ENCODE results near the gene KDM6B. TPM values are rescaled to one million over a fixed set of nuclear protein-coding genes. Genes with fewer than 3 reads are reported as not detected.

KDM6B gene
- total and polyA plus RNA-seq, 4 experiments from 2014 or later = 1.7 to 129 (median 119) TPM; not detected in 1

DNA sequence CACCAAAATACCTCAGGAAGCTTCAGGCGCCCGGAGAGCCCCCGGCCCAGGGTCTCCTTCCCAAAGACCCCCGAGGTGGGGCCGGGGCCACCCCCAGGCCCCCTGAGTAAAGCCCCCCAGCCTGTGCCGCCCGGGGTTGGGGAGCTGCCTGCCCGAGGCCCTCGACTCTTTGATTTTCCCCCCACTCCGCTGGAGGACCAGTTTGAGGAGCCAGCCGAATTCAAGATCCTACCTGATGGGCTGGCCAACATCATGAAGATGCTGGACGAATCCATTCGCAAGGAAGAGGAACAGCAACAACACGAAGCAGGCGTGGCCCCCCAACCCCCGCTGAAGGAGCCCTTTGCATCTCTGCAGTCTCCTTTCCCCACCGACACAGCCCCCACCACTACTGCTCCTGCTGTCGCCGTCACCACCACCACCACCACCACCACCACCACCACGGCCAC lies 14.1 kb downstream of the KDM6B start:
- intact Hi-C loops (cut with micrococcal nuclease) = loop anchor here (10.0 kb wide), 1 partner anchor 613 kb away; the partner anchor contains the start of genes DVL2 and PHF23
- Histone ChIP-seq H3K27me3 (ENCODE audit: insufficient read depth, low read length) (no peaks in the 10 kb centered on the region), H3K4me3 (ENCODE audit: low read length in 2 of 2) (no peak overlapping the region), H3K4me1 (ENCODE audit: insufficient read depth, low read length) (peaks cover 27% of the 10 kb centered on the region), H3K9me3 (ENCODE audit: control insufficient read depth in 1 of 2, low read length in 2 of 2) (no peaks in the 10 kb centered on the region), H3K27ac (ENCODE audit: low read depth, low read length) (no peak overlapping the region), H3K36me3 (ENCODE audit: insufficient read depth, low read length) (peaks cover 22% of the 10 kb centered on the region)
- peak overlapping the region in 4 of 7 donors; percentile 41 to 87 (median 69) for H3K27ac Mint-ChIP-seq
- peak overlapping the region in 1 of 8 donors; percentile 63 for H3K4me3 Mint-ChIP-seq
- ChIA-PET POLR2A (ENCODE audit: partially characterized antibody) (interaction anchor here (0.9 to 13.6 kb wide), 3 partner anchors 8 to 283 kb away, joined by 3 to 238 read pairs (median 43); partner anchors contain the start of genes CYB5D1, KDM6B, NAA38 and TMEM88), CTCF (ENCODE audit: partially characterized antibody) (interaction anchor here (0.7 to 6.1 kb wide), 2 partner anchors 13 to 142 kb away, joined by 3 to 65 read pairs; partner anchors contain the start of gene KDM6B)
- H3K9me3 Mint-ChIP-seq = no peaks in the 10 kb centered on the region
- H3K4me1 Mint-ChIP-seq = peaks cover 17 to 40% (median 23%) of the 10 kb centered on the region in 4 donors
- peak in 1 of 5 donors; percentile 37 for DNase-seq
- H3K27me3 Mint-ChIP-seq = peaks cover 0 to 3% of the 10 kb centered on the region in 2 donors
- H3K36me3 Mint-ChIP-seq = peaks cover 3 to 51% of the 10 kb centered on the region in 2 donors

DNA sequence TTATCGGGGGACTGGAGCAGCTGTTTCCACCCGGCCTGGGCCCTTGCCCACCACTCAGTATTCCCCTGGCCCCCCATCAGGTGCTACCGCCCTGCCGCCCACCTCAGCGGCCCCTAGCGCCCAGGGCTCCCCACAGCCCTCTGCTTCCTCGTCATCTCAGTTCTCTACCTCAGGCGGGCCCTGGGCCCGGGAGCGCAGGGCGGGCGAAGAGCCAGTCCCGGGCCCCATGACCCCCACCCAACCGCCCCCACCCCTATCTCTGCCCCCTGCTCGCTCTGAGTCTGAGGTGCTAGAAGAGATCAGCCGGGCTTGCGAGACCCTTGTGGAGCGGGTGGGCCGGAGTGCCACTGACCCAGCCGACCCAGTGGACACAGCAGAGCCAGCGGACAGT lies 14.7 kb downstream of the KDM6B start:
- Histone ChIP-seq H3K4me1 (ENCODE audit: insufficient read depth, low read length) (peaks cover 27% of the 10 kb centered on the region), H3K9me3 (ENCODE audit: control insufficient read depth in 1 of 2, low read length in 2 of 2) (no peaks in the 10 kb centered on the region), H3K36me3 (ENCODE audit: insufficient read depth, low read length) (peaks cover 22% of the 10 kb centered on the region), H3K27ac (ENCODE audit: low read depth, low read length) (no peak overlapping the region), H3K27me3 (ENCODE audit: insufficient read depth, low read length) (no peaks in the 10 kb centered on the region), H3K4me3 (ENCODE audit: low read length in 2 of 2) (no peak overlapping the region)
- H3K4me3 Mint-ChIP-seq = no peak overlapping the region
- peaks cover 17 to 38% (median 20%) of the 10 kb centered on the region in 4 donors for H3K4me1 Mint-ChIP-seq
- no peak for DNase-seq
- ChIA-PET CTCF (ENCODE audit: partially characterized antibody) (interaction anchor here (6.1 kb wide), 1 partner anchor 14 kb away, joined by 65 read pairs; the partner anchor contains the start of gene KDM6B), POLR2A (ENCODE audit: partially characterized antibody) (interaction anchor here (2.0 to 13.6 kb wide), 2 partner anchors 14 to 141 kb away, joined by 7 to 238 read pairs; partner anchors contain the start of gene KDM6B)
- peak overlapping the region in 2 of 7 donors; percentile 25 to 94 for H3K27ac Mint-ChIP-seq
- peaks cover 3 to 46% of the 10 kb centered on the region in 2 donors for H3K36me3 Mint-ChIP-seq
- peaks cover 0 to under 1% of the 10 kb centered on the region in 2 donors for H3K27me3 Mint-ChIP-seq
- intact Hi-C loops (cut with micrococcal nuclease) = loop anchor here (10.0 kb wide), 1 partner anchor 614 kb away; the partner anchor contains the start of genes DVL2 and PHF23
- no peaks in the 10 kb centered on the region for H3K9me3 Mint-ChIP-seq

DNA sequence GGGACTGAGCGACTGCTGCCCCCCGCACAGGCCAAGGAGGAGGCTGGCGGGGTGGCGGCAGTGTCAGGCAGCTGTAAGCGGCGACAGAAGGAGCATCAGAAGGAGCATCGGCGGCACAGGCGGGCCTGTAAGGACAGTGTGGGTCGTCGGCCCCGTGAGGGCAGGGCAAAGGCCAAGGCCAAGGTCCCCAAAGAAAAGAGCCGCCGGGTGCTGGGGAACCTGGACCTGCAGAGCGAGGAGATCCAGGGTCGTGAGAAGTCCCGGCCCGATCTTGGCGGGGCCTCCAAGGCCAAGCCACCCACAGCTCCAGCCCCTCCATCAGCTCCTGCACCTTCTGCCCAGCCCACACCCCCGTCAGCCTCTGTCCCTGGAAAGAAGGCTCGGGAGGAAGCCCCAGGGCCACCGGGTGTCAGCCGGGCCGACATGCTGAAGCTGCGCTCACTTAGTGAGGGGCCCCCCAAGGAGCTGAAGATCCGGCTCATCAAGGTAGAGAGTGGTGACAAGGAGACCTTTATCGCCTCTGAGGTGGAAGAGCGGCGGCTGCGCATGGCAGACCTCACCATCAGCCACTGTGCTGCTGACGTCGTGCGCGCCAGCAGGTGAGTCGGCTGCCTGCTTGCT lies 15.2 kb downstream of the KDM6B start:
- Histone ChIP-seq H3K4me3 (ENCODE audit: low read length in 2 of 2) (no peak overlapping the region), H3K27me3 (ENCODE audit: insufficient read depth, low read length) (no peaks in the 10 kb centered on the region), H3K36me3 (ENCODE audit: insufficient read depth, low read length) (peaks cover 22% of the 10 kb centered on the region), H3K9me3 (ENCODE audit: control insufficient read depth in 1 of 2, low read length in 2 of 2) (no peaks in the 10 kb centered on the region), H3K4me1 (ENCODE audit: insufficient read depth, low read length) (peaks cover 27% of the 10 kb centered on the region), H3K27ac (ENCODE audit: low read depth, low read length) (no peak overlapping the region)
- H3K4me1 Mint-ChIP-seq = peaks cover 16 to 34% (median 17%) of the 10 kb centered on the region in 4 donors
- H3K4me3 Mint-ChIP-seq = peak overlapping the region in 1 of 8 donors; percentile 67
- peak in 1 of 5 donors; percentile 42 for DNase-seq
- ChIA-PET CTCF (ENCODE audit: partially characterized antibody) (interaction anchor here (1.8 to 6.1 kb wide), 2 partner anchors 14 to 26 kb away, joined by 6 to 65 read pairs; partner anchors contain the start of gene KDM6B), POLR2A (ENCODE audit: partially characterized antibody) (interaction anchor here (2.0 to 13.6 kb wide), 4 partner anchors 7 to 141 kb away, joined by 5 to 238 read pairs (median 15); partner anchors contain the start of gene KDM6B)
- H3K36me3 Mint-ChIP-seq = peaks cover 3 to 43% of the 10 kb centered on the region in 2 donors
- peak overlapping the region in 5 of 7 donors; percentile 25 to 94 (median 75) for H3K27ac Mint-ChIP-seq
- no peaks in the 10 kb centered on the region for H3K27me3 Mint-ChIP-seq
- intact Hi-C loops (cut with micrococcal nuclease) = loop anchor here (10.0 kb wide), 1 partner anchor 614 kb away; the partner anchor contains the start of genes DVL2 and PHF23
- no peaks in the 10 kb centered on the region for H3K9me3 Mint-ChIP-seq

DNA sequence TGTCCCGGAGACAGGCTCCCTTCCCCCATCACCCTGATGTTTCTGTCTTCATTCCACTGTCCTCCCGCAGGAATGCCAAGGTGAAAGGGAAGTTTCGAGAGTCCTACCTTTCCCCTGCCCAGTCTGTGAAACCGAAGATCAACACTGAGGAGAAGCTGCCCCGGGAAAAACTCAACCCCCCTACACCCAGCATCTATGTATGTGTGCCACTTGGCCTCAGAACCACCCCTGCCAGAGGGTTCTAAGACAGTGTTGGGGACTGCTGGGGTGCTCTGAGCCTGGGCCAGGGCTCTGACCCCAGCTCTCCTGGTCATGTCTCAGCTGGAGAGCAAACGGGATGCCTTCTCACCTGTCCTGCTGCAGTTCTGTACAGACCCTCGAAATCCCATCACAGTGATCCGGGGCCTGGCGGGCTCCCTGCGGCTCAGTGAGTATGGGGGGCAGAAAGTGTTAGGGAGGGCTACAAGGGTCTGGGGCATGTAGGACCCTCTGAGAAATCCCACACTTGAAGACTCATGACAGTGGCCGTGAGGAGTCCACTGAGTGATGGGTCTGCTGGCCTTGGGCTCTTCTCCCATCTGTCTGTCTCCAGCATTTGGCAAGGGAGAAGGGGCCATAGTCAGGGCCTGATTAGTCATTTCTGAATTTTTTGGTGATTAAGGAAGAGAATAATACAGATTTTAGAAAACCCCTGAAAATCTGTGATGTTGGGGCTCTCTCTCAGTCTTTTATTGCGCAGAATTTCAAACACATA lies 15.9 kb downstream of the KDM6B start:
- Histone ChIP-seq H3K4me1 (ENCODE audit: insufficient read depth, low read length) (peaks cover 26% of the 10 kb centered on the region), H3K27me3 (ENCODE audit: insufficient read depth, low read length) (no peaks in the 10 kb centered on the region), H3K36me3 (ENCODE audit: insufficient read depth, low read length) (peaks cover 22% of the 10 kb centered on the region), H3K27ac (ENCODE audit: low read depth, low read length) (no peak overlapping the region), H3K4me3 (ENCODE audit: low read length in 2 of 2) (no peak overlapping the region), H3K9me3 (ENCODE audit: control insufficient read depth in 1 of 2, low read length in 2 of 2) (no peaks in the 10 kb centered on the region)
- POLR2A ChIA-PET (ENCODE audit: partially characterized antibody) = interaction anchor here (1.9 to 13.6 kb wide), 5 partner anchors 8 to 140 kb away, joined by 4 to 238 read pairs (median 7); partner anchors contain the start of gene KDM6B
- CTCF ChIA-PET (ENCODE audit: partially characterized antibody) = interaction anchor here (0.5 to 6.1 kb wide), 5 partner anchors 9 to 73 kb away, joined by 3 to 65 read pairs (median 4); partner anchors contain the start of gene KDM6B
- H3K4me1 Mint-ChIP-seq = peaks cover 15 to 30% (median 16%) of the 10 kb centered on the region in 4 donors
- H3K4me3 Mint-ChIP-seq = peak overlapping the region in 1 of 8 donors; percentile 67
- no peaks in the 10 kb centered on the region for H3K27me3 Mint-ChIP-seq
- intact Hi-C loops (cut with micrococcal nuclease) = loop anchor here (10.0 kb wide), 1 partner anchor 615 kb away; the partner anchor contains the start of genes DVL2 and PHF23
- H3K36me3 Mint-ChIP-seq = peaks cover 3 to 38% of the 10 kb centered on the region in 2 donors
- H3K9me3 Mint-ChIP-seq = no peaks in the 10 kb centered on the region
- DNase-seq = no peak
- peak overlapping the region; percentile 27 to 94 (median 75) for H3K27ac Mint-ChIP-seq

DNA sequence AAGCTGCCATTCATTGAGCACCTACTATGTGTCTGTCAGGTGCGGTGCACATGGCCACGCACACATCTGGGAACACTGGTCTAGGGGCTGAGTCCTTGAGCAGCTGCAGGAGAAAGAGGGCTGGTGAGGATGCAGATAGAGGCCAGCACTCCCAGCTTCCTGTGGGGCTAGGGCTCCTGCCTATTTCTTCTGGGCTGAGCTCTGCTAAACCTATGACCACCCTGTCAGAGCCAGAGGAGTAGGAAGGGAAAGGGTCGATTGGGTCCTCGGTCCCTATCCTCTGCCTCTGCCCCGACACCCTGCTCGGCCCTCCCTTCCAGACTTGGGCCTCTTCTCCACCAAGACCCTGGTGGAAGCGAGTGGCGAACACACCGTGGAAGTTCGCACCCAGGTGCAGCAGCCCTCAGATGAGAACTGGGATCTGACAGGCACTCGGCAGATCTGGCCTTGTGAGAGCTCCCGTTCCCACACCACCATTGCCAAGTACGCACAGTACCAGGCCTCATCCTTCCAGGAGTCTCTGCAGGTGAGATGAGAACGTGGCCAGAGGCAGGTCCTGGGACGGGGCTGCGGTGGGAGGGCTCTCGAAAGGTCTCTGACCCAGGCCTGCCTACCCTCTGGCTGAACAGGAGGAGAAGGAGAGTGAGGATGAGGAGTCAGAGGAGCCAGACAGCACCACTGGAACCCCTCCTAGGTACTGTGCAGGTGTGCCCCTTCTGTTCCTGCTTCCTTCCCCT lies 16.9 kb downstream of the KDM6B start:
- H3K36me3 ChIP-seq (ENCODE audit: insufficient read depth, low read length) = peaks cover 22% of the 10 kb centered on the region
- Mint-ChIP-seq H3K27ac (peak overlapping the region; percentile 87 to 94 (median 92)), H3K4me3 (peak overlapping the region; percentile 71 to 87 (median 78)), H3K9me3 (no peaks in the 10 kb centered on the region), H3K4me1 (peaks cover 15 to 21% (median 17%) of the 10 kb centered on the region in 4 donors), H3K27me3 (no peaks in the 10 kb centered on the region), H3K36me3 (peaks cover 3 to 39% of the 10 kb centered on the region in 2 donors)
- peak overlapping the region in 1 of 2 donors; percentile 30 for H3K4me3 ChIP-seq (ENCODE audit: low read length in 2 of 2)
- H3K27me3 ChIP-seq (ENCODE audit: insufficient read depth, low read length) = no peaks in the 10 kb centered on the region
- ChIA-PET CTCF (ENCODE audit: partially characterized antibody) (interaction anchor here (0.7 to 6.1 kb wide), 12 partner anchors 10 to 139 kb away, joined by 3 to 65 read pairs (median 4); partner anchors contain the start of gene KDM6B), POLR2A (ENCODE audit: partially characterized antibody) (interaction anchor here (0.7 to 13.6 kb wide), 9 partner anchors 9 to 839 kb away, joined by 3 to 238 read pairs (median 5); partner anchors contain the start of genes KDM6B, RNASEK, TP53 and WRAP53)
- H3K27ac ChIP-seq (ENCODE audit: low read depth, low read length) = peak overlapping the region; percentile 61
- DNase-seq = peak in 1 of 5 donors; percentile 42
- intact Hi-C loops (cut with micrococcal nuclease) = loop anchor here (1.0 kb wide), 4 partner anchors 8 to 108 kb away; no protein-coding TSS in a partner anchor
- H3K4me1 ChIP-seq (ENCODE audit: insufficient read depth, low read length) = peaks cover 22% of the 10 kb centered on the region
- H3K9me3 ChIP-seq (ENCODE audit: control insufficient read depth in 1 of 2, low read length in 2 of 2) = no peaks in the 10 kb centered on the region

Data from CD4-positive, alpha-beta memory T cell (primary cell).